A673 (cell line): ENCODE measurements around the gene FGGY. TPM values are rescaled to one million over a fixed set of nuclear protein-coding genes. Genes with fewer than 3 reads are reported as not detected.

Source experiments
- BruUV-seq: library from RNA; stranded (reverse); fragments of 400-500 nt; replicated peaks from 2 replicates; lab custom pipeline; 2021; lab: Mats Ljungman, UMichigan
- CTCF ChIA-PET: fragments of 300-600 bp; sonication (Branson Sonifier 250); formaldehyde crosslinking; loops from one replicate; lab custom pipeline; 2022; ENCODE audit warnings: antibody characterized with exemption; lab: Charles Lee
- POLR2A ChIA-PET: fragments of 300-600 bp; sonication (Branson Sonifier 250); formaldehyde crosslinking; loops from one replicate; lab custom pipeline; 2022; ENCODE audit warnings: antibody characterized with exemption; ENCODE audit not compliant: low non-redundant PET; lab: Charles Lee
- DNase-seq: peaks from one replicate; pipeline ENCODE4 v3.0.0-alpha.2; 2015; ENCODE audit warnings: low spot score
- H3K27ac ChIP-seq: fragments of 200-600 bp; sonication (generic); 2 replicates; pipeline ENCODE4 v1.5.1; 2016; ENCODE audit warnings: mixed run types, low read depth, mild to moderate bottlenecking, mixed read lengths, antibody characterized with exemption, low read length; ENCODE audit not compliant: poor library complexity, severe bottlenecking
- H3K27me3 ChIP-seq: fragments of 200-600 bp; sonication (generic); replicated peaks from 2 replicates; pipeline ENCODE4 v1.6.1; 2017; ENCODE audit warnings: mixed run types, low read depth, mild to moderate bottlenecking, mixed read lengths, antibody characterized with exemption, low read length; ENCODE audit not compliant: insufficient read depth, poor library complexity
- H3K36me3 ChIP-seq: fragments of 200-600 bp; sonication (generic); 2 replicates; pipeline ENCODE4 v1.6.1; 2016; ENCODE audit warnings: mixed run types, mild to moderate bottlenecking, mixed read lengths, antibody characterized with exemption, low read length; ENCODE audit not compliant: insufficient read depth, poor library complexity, severe bottlenecking
- H3K4me1 ChIP-seq: fragments of 200-600 bp; sonication (generic); 2 replicates; pipeline ENCODE4 v1.6.1; 2017; ENCODE audit warnings: mixed run types, mild to moderate bottlenecking, mixed read lengths, antibody characterized with exemption, low read length; ENCODE audit not compliant: insufficient read depth, poor library complexity, severe bottlenecking
- H3K4me3 ChIP-seq: fragments of 200-600 bp; sonication (generic); 2 replicates; pipeline ENCODE4 v1.5.1; 2016; ENCODE audit warnings: low read depth, mixed run types, mild to moderate bottlenecking, mixed read lengths, low read length; ENCODE audit not compliant: poor library complexity, severe bottlenecking
- H3K9me3 ChIP-seq: fragments of 200-600 bp; sonication (generic); 2 replicates; pipeline ENCODE4 v1.6.1; 2016; ENCODE audit warnings: mixed run types, low read depth, mild to moderate bottlenecking, mixed read lengths, antibody characterized with exemption, low read length; ENCODE audit not compliant: poor library complexity, severe bottlenecking
- CTCF ChIP-seq: fragments of 300-800, 200-600 bp; sonication (generic); conservative IDR thresholded peaks from 2 replicates; pipeline ENCODE4 v1.5.1; 2017; ENCODE audit warnings: low read depth, mild to moderate bottlenecking, antibody characterized with exemption, low read length, moderate library complexity, mixed read lengths
- EZH2 ChIP-seq: fragments of 200-600 bp; sonication (generic); IDR thresholded peaks from 2 replicates; pipeline ENCODE4 v1.6.1; 2017; ENCODE audit warnings: borderline replicate concordance, low read depth, mild to moderate bottlenecking, mixed read lengths, antibody characterized with exemption, low read length; ENCODE audit not compliant: poor library complexity, severe bottlenecking
- intact Hi-C: fragments of 100-400 bp; cut with micrococcal nuclease; formaldehyde crosslinking; loops from one replicate; pipeline ENCODE4 v1.10.0; 2022; ENCODE audit not compliant: unreplicated experiment
- total RNA-seq: library from RNA; stranded (reverse); gene quantifications from 2 replicates; pipeline ENCODE4 v1.2.3, GENCODE V29; 2021

The FGGY gene
- total RNA-seq, 1 experiment from 2014 or later, result 2.6 TPM

- no peaks in the 10 kb centered on the region for H3K36me3 ChIP-seq
- H3K9me3 ChIP-seq, result peaks cover 3% of the 10 kb centered on the region
- TF ChIP-seq CTCF (no peak), EZH2 (no peak)
- no TSS peak for BruUV-seq
- ChIA-PET CTCF (no interaction called here), POLR2A (no interaction called here)
- no peaks in the 10 kb centered on the region for H3K4me1 ChIP-seq
- H3K4me3 ChIP-seq, result no peak overlapping the region
- intact Hi-C loops, result no loop called here
- H3K27me3 ChIP-seq, result no peaks in the 10 kb centered on the region
- no peak overlapping the region for H3K27ac ChIP-seq
- peak; percentile 39 for DNase-seq
Measured at GRCh38 chr1:59498640-59499039, 201.7 kb downstream of the FGGY start.

- Histone ChIP-seq H3K4me1 (peaks cover 6% of the 10 kb centered on the region), H3K9me3 (peaks cover 3% of the 10 kb centered on the region), H3K27me3 (no peaks in the 10 kb centered on the region), H3K36me3 (no peaks in the 10 kb centered on the region), H3K4me3 (no peak overlapping the region), H3K27ac (no peak overlapping the region)
- ChIA-PET CTCF (no interaction called here), POLR2A (no interaction called here)
- TF ChIP-seq EZH2 (no peak), CTCF (no peak)
- intact Hi-C loops, result no loop called here
- DNase-seq, result no peak
- BruUV-seq, result no TSS peak
Measured at GRCh38 chr1:59499273-59499942, 202.5 kb downstream of the FGGY start.

GRCh38 chr1:59499943-59500569 lies 203.2 kb downstream of the FGGY start:
- Histone ChIP-seq H3K4me1 (peaks cover 13% of the 10 kb centered on the region), H3K4me3 (no peak overlapping the region), H3K27ac (no peak overlapping the region), H3K36me3 (no peaks in the 10 kb centered on the region), H3K27me3 (no peaks in the 10 kb centered on the region), H3K9me3 (peaks cover 3% of the 10 kb centered on the region)
- no peak for DNase-seq
- ChIA-PET POLR2A (no interaction called here), CTCF (no interaction called here)
- no TSS peak for BruUV-seq
- intact Hi-C loops, result no loop called here
- no peak for TF ChIP-seq CTCF
- TF ChIP-seq EZH2, result no peak
